Measurements from ENCODE around the gene TEKT1. TPM values are rescaled to one million over a fixed set of nuclear protein-coding genes. Genes with fewer than 3 reads are reported as not detected.

TEKT1 gene
- total RNA-seq, 2 donors from 2014 or later, result not detected

- H3K4me3 ChIP-seq (ENCODE audit: low read length), result no peak overlapping the region
- no peaks in the 10 kb centered on the region for H3K36me3 Mint-ChIP-seq (ENCODE audit: low read depth)
- peak overlapping the region; percentile 63 for H3K27ac Mint-ChIP-seq
- TF ChIP-seq CTCF (conservative IDR thresholded peaks at IDR 0.05), result no peak
- H3K4me3 Mint-ChIP-seq, result no peak overlapping the region
- no peaks in the 10 kb centered on the region for H3K9me3 ChIP-seq (ENCODE audit: control insufficient read depth, low read length)
- peaks cover 4% of the 10 kb centered on the region for H3K27me3 Mint-ChIP-seq (ENCODE audit: insufficient read depth)
- peaks cover 4% of the 10 kb centered on the region for H3K9me3 Mint-ChIP-seq
- no peaks in the 10 kb centered on the region for H3K36me3 ChIP-seq (ENCODE audit: control insufficient read depth, insufficient read depth, low read length)
- WGBS, 2 experiments (ENCODE audit: insufficient coverage in 1 of 2, insufficient read length in 1 of 2), result 66 to 84% methylated on average over 4 to 8 of the region's 9 CpGs
- peak overlapping the region; percentile 89 for H3K27ac ChIP-seq (ENCODE audit: low read depth, low read length)
- H3K27me3 ChIP-seq (ENCODE audit: control insufficient read depth, insufficient read depth, low read length, poor library complexity, severe bottlenecking), result no peaks in the 10 kb centered on the region
- peaks cover 28% of the 10 kb centered on the region for H3K4me1 Mint-ChIP-seq
- peak; percentile 64 for DNase-seq
- H3K9ac ChIP-seq (ENCODE audit: extremely low read depth, low read length, poor library complexity, severe bottlenecking), result no peak overlapping the region
- H3K4me1 ChIP-seq (ENCODE audit: control insufficient read depth, insufficient read depth, low read length), result no peaks in the 10 kb centered on the region
Observed at GRCh38 chr17:6753006-6753445, 78.5 kb downstream of the TEKT1 start.

GRCh38 chr17:6752068-6752909 is 79.2 kb downstream of the TEKT1 start:
- no peak for TF ChIP-seq CTCF (conservative IDR thresholded peaks at IDR 0.05)
- peaks cover 28% of the 10 kb centered on the region for H3K4me1 Mint-ChIP-seq
- H3K27ac Mint-ChIP-seq, result no peak overlapping the region
- no peak overlapping the region for H3K9ac ChIP-seq (ENCODE audit: extremely low read depth, low read length, poor library complexity, severe bottlenecking)
- no peaks in the 10 kb centered on the region for H3K9me3 ChIP-seq (ENCODE audit: control insufficient read depth, low read length)
- no peaks in the 10 kb centered on the region for H3K36me3 Mint-ChIP-seq (ENCODE audit: low read depth)
- H3K4me3 Mint-ChIP-seq, result no peak overlapping the region
- H3K4me3 ChIP-seq (ENCODE audit: low read length), result no peak overlapping the region
- no peaks in the 10 kb centered on the region for H3K27me3 ChIP-seq (ENCODE audit: control insufficient read depth, insufficient read depth, low read length, poor library complexity, severe bottlenecking)
- H3K27ac ChIP-seq (ENCODE audit: low read depth, low read length), result peak overlapping the region; percentile 89
- peaks cover 4% of the 10 kb centered on the region for H3K9me3 Mint-ChIP-seq
- DNase-seq, result peak; percentile 51
- peaks cover 4% of the 10 kb centered on the region for H3K27me3 Mint-ChIP-seq (ENCODE audit: insufficient read depth)
- no peaks in the 10 kb centered on the region for H3K4me1 ChIP-seq (ENCODE audit: control insufficient read depth, insufficient read depth, low read length)
- no peaks in the 10 kb centered on the region for H3K36me3 ChIP-seq (ENCODE audit: control insufficient read depth, insufficient read depth, low read length)
- 62 to 82% methylated on average over 5 to 7 of the region's 7 CpGs for WGBS, 2 experiments (ENCODE audit: insufficient coverage in 1 of 2, insufficient read length in 1 of 2)

DNA sequence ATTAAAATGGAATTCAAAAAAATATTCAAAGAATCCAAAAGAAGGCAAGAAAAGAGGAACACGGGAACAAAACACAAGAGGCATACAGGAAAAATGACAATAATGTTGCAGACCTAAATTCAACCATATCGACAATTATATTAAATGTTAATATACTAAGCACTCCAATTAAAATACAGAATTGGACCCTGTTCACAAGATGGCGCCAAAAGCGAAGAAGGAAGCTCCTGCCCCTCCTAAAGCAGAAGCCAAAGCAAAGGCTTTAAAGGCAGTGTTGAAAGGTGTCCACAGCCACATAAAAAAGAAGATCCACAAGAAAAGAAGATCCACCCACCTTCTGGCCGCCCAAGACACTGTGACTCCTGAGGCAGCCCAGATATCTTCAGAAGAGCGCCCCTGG is 82.0 kb downstream of the TEKT1 start:
- Mint-ChIP-seq H3K9me3 (peaks cover 8% of the 10 kb centered on the region), H3K4me3 (no peak overlapping the region), H3K27me3 (ENCODE audit: insufficient read depth) (peaks cover 8% of the 10 kb centered on the region), H3K27ac (no peak overlapping the region), H3K4me1 (peaks cover 13% of the 10 kb centered on the region), H3K36me3 (ENCODE audit: low read depth) (no peaks in the 10 kb centered on the region)
- Histone ChIP-seq H3K9me3 (ENCODE audit: control insufficient read depth, low read length) (no peaks in the 10 kb centered on the region), H3K4me3 (ENCODE audit: low read length) (no peak overlapping the region), H3K27me3 (ENCODE audit: control insufficient read depth, insufficient read depth, low read length, poor library complexity, severe bottlenecking) (no peaks in the 10 kb centered on the region), H3K4me1 (ENCODE audit: control insufficient read depth, insufficient read depth, low read length) (no peaks in the 10 kb centered on the region), H3K27ac (ENCODE audit: low read depth, low read length) (no peak overlapping the region), H3K36me3 (ENCODE audit: control insufficient read depth, insufficient read depth, low read length) (no peaks in the 10 kb centered on the region), H3K9ac (ENCODE audit: extremely low read depth, low read length, poor library complexity, severe bottlenecking) (no peak overlapping the region)
- WGBS, 2 experiments (ENCODE audit: insufficient coverage in 1 of 2, insufficient read length in 1 of 2), result 87 to 96% methylated on average over 4 to 6 of the region's 6 CpGs
- DNase-seq, result no peak
- TF ChIP-seq CTCF (conservative IDR thresholded peaks at IDR 0.05), result peak; percentile 53

All from endodermal cell (in vitro differentiated cells).